Activated CD4-positive, alpha-beta T cell treated with anti-CD3 and anti-CD28 coated beads, Interleukin-2, amount 10 ng/mL, durations not matched to agents 24 days and 14 days (primary cell): ENCODE data around the gene FAM180A. TPM values are rescaled to one million over a fixed set of nuclear protein-coding genes. Genes with fewer than 3 reads are reported as not detected.

ENCODE experiments used
- DNase-seq: peaks from one replicate; pipeline ENCODE4 v3.0.0; 2022
- H3K27ac Mint-ChIP-seq: one replicate; pipeline ENCODE4 v1.8.0; 2022; ENCODE audit warnings: mild to moderate bottlenecking, mixed read lengths
- H3K27me3 Mint-ChIP-seq: one replicate; pipeline ENCODE4 v1.8.0; 2022; ENCODE audit warnings: mixed read lengths
- H3K36me3 Mint-ChIP-seq: one replicate; pipeline ENCODE4 v1.8.0; 2022; ENCODE audit warnings: low read depth, mild to moderate bottlenecking, mixed read lengths
- H3K4me1 Mint-ChIP-seq: one replicate; pipeline ENCODE4 v1.8.0; 2021; ENCODE audit warnings: mixed read lengths
- H3K4me3 Mint-ChIP-seq: one replicate; pipeline ENCODE4 v1.8.0; 2022; ENCODE audit warnings: mild to moderate bottlenecking, moderate library complexity, mixed read lengths
- H3K9me3 Mint-ChIP-seq: one replicate; pipeline ENCODE4 v1.8.0; 2021; ENCODE audit warnings: mixed read lengths
- intact Hi-C: fragments of 100-400 bp; cut with micrococcal nuclease; formaldehyde crosslinking; loops from one replicate; pipeline ENCODE4 v1.15.1; 2023
- total RNA-seq: library from RNA; stranded (reverse); gene quantifications from 2 replicates; pipeline ENCODE4 v1.2.3, GENCODE V29; 2022

The FAM180A gene
- total RNA-seq, 1 donor from 2014 or later = not detected

DNA sequence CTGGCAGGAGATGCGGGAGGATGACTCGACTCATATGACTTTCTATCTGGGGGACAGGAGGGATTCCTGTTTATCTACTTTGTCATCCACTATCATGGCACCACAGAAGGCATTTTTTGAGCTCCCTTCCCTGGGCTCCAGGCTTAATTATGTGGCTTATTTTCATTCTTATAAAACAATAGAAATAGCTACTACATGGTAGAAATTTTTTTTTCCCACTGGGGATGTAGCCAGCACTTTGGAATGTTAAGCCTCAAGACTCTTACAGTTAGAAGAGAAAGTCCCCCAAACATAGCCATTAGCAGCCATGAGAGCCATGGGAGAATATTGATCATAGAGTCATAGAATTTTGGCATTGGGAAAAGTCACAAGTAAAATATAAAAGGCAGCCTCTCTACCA is 14.6 kb upstream of the FAM180A start:
- no peaks in the 10 kb centered on the region for H3K36me3 Mint-ChIP-seq
- intact Hi-C loops = no loop called here
- H3K27ac Mint-ChIP-seq = no peak overlapping the region
- no peaks in the 10 kb centered on the region for H3K4me1 Mint-ChIP-seq
- H3K9me3 Mint-ChIP-seq = peaks cover 3% of the 10 kb centered on the region
- peaks cover 11% of the 10 kb centered on the region for H3K27me3 Mint-ChIP-seq
- H3K4me3 Mint-ChIP-seq = no peak overlapping the region
- DNase-seq = no peak

DNA sequence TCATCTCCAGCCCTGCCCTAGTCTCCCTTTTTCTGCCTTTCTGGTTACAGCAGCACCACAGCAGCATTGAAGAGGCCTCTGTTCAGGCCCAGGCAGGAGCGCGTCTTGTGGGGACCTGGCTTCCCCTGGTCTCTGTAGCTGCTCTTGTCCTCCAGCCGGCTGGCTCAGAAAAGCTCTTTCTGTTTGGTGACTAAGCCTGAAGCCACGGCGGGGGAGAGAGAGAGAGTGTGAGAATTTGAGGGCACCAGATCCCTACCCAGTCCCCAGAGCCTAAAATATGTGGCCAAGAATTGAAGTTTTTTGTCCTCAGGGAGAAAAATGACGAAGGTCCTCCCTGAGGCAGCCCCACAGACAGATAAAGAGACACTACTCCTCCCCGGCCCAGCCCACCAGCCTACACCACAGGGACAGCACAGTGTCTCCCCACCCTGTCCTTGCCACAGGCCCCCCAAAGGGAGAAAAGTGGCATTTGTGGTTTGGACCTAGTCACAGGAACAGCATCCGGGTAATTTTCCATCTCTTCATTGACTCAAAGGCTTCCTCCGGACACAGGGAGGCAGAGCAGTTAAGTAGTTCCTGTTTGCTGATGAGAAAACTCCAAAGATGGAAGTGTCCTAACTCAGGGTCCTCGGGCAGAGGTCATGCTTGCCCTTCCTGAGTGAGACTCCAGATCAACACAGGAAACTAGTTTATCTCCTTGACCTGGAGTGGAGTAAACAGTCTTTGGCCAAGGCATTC is 13.3 kb upstream of the FAM180A start:
- DNase-seq = no peak
- no peaks in the 10 kb centered on the region for H3K4me1 Mint-ChIP-seq
- peaks cover 17% of the 10 kb centered on the region for H3K27me3 Mint-ChIP-seq
- no peaks in the 10 kb centered on the region for H3K36me3 Mint-ChIP-seq
- no peak overlapping the region for H3K27ac Mint-ChIP-seq
- peaks cover 3% of the 10 kb centered on the region for H3K9me3 Mint-ChIP-seq
- H3K4me3 Mint-ChIP-seq = no peak overlapping the region
- intact Hi-C loops = no loop called here

- Mint-ChIP-seq H3K4me1 (no peaks in the 10 kb centered on the region), H3K4me3 (no peak overlapping the region), H3K9me3 (peaks cover 3% of the 10 kb centered on the region), H3K36me3 (no peaks in the 10 kb centered on the region), H3K27ac (no peak overlapping the region), H3K27me3 (peaks cover 18% of the 10 kb centered on the region)
- no peak for DNase-seq
- intact Hi-C loops = no loop called here
Measured at GRCh38 chr7:135759532-135759931, 10.9 kb upstream of the FAM180A start.

- Mint-ChIP-seq H3K36me3 (no peaks in the 10 kb centered on the region), H3K9me3 (peaks cover 3% of the 10 kb centered on the region), H3K27me3 (peaks cover 18% of the 10 kb centered on the region), H3K4me3 (no peak overlapping the region), H3K27ac (no peak overlapping the region), H3K4me1 (no peaks in the 10 kb centered on the region)
- no peak for DNase-seq
- intact Hi-C loops = no loop called here
Measured at GRCh38 chr7:135758531-135758932, 9.9 kb upstream of the FAM180A start.

- H3K36me3 Mint-ChIP-seq = no peaks in the 10 kb centered on the region
- intact Hi-C loops = no loop called here
- no peaks in the 10 kb centered on the region for H3K4me1 Mint-ChIP-seq
- H3K27ac Mint-ChIP-seq = no peak overlapping the region
- H3K4me3 Mint-ChIP-seq = no peak overlapping the region
- DNase-seq = no peak
- peaks cover 18% of the 10 kb centered on the region for H3K27me3 Mint-ChIP-seq
- peaks cover 3% of the 10 kb centered on the region for H3K9me3 Mint-ChIP-seq
Measured at GRCh38 chr7:135757719-135758411, 9.3 kb upstream of the FAM180A start.

DNA sequence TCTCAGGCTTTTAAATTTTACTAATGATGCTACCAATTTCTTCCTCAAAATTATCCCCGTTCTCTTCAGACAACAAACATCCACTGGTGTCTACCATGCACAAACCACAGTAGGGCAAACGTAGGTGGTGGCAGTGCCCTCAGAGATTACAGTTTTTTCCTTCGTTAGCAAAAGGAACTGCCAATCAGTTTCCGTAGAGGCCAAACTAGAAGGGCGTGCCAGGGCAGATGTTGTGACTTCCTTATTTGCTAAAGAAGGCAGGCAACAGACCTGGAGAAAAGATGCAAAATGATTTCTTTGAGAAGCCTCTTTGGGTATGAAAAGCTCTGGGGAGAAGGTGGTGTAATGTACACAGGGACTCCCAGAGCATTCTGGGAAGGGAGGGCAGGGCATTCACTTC is 7.6 kb upstream of the FAM180A start:
- Mint-ChIP-seq H3K9me3 (no peaks in the 10 kb centered on the region), H3K4me3 (no peak overlapping the region), H3K27me3 (peaks cover 18% of the 10 kb centered on the region), H3K36me3 (no peaks in the 10 kb centered on the region), H3K27ac (no peak overlapping the region), H3K4me1 (no peaks in the 10 kb centered on the region)
- intact Hi-C loops = no loop called here
- DNase-seq = no peak

GRCh38 chr7:135755351-135755753 is 6.7 kb upstream of the FAM180A start:
- H3K27ac Mint-ChIP-seq = no peak overlapping the region

GRCh38 chr7:135753616-135754413 is 5.2 kb upstream of the FAM180A start:
- Mint-ChIP-seq H3K4me1 (no peaks in the 10 kb centered on the region), H3K27me3 (peaks cover 14% of the 10 kb centered on the region), H3K9me3 (no peaks in the 10 kb centered on the region), H3K4me3 (no peak overlapping the region), H3K36me3 (no peaks in the 10 kb centered on the region), H3K27ac (no peak overlapping the region)
- no peak for DNase-seq
- intact Hi-C loops = no loop called here

More at GRCh38 chr7:135755351-135755753, 6.7 kb upstream of the FAM180A start:
- no peaks in the 10 kb centered on the region for H3K36me3 Mint-ChIP-seq
- H3K4me3 Mint-ChIP-seq = no peak overlapping the region
- no peak for DNase-seq
- H3K9me3 Mint-ChIP-seq = no peaks in the 10 kb centered on the region
- peaks cover 18% of the 10 kb centered on the region for H3K27me3 Mint-ChIP-seq
- no peaks in the 10 kb centered on the region for H3K4me1 Mint-ChIP-seq
- intact Hi-C loops = no loop called here

- Mint-ChIP-seq H3K27me3 (no peaks in the 10 kb centered on the region), H3K4me1 (no peaks in the 10 kb centered on the region), H3K9me3 (no peaks in the 10 kb centered on the region), H3K36me3 (no peaks in the 10 kb centered on the region), H3K27ac (no peak overlapping the region), H3K4me3 (no peak overlapping the region)
- intact Hi-C loops = no loop called here
- no peak for DNase-seq
Measured at GRCh38 chr7:135747366-135747765, 1.2 kb downstream of the FAM180A start.

DNA sequence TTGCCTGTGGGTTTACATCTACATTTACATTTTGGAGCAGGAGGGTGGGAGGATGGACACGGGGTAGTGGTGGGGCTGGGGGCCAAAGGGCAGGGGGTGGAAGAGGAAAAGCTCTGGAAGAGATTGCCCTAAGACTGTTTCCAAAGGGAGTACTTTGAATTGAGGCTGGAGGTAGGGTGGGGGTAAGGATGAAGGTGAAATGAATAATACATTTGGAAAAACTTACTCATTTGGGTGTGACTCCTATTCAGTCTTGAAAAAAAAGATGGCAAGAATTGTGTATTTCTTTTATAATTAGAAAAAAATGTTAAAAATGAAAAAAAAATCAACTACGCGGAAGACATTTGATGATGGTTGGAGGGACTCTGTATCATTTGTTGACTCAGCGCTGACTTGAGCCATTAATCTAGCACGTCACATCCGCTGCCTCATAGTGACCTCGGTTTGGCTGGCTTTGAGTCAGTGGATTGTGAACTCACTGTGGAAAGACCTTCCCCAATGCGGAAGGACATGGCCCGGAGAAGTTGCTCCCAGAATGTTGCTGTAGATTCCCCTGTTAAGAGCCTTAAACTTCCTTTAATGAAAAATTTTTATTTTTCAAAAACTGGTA is 2.8 kb downstream of the FAM180A start:
- DNase-seq = no peak
- intact Hi-C loops = no loop called here
- no peaks in the 10 kb centered on the region for H3K9me3 Mint-ChIP-seq
- no peaks in the 10 kb centered on the region for H3K4me1 Mint-ChIP-seq
- no peak overlapping the region for H3K27ac Mint-ChIP-seq
- H3K4me3 Mint-ChIP-seq = no peak overlapping the region
- no peaks in the 10 kb centered on the region for H3K27me3 Mint-ChIP-seq
- no peaks in the 10 kb centered on the region for H3K36me3 Mint-ChIP-seq

DNA sequence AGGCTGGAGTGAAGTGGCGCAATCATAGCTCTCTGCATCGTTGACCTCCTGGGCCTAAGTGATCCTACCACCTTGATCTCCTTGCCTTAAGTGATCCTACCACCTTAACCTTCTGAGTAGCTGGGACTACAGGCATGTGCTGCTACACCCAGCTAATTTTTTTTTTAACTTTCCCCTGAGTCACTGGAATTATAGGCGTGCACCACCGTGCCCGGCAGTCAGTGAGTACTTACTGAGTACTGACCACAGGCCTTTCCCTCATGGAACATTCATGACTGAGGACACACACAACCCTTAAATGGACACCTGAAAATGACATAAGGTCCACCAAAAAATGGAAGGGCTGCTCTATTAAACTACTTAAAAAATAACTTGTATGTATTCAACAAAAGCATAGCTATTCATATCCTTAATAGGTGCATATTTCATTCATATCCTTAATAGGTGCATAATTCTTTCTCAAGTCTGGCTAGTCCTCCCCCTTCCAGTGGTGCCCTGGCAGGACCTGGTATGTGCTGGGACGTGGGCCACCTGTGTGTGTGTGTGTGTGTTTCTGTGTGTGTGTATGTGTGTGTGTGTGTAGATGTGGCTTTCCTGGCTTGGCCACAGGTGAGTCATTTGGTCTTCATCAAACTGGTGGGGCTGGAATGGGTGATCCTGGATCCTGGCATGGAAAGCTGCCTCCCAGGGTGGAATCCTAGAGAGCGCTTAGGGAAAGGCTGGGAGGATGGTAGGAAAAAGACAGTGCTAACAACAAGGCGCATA is 3.5 kb downstream of the FAM180A start:
- DNase-seq = no peak
- no peak overlapping the region for H3K4me3 Mint-ChIP-seq
- no peaks in the 10 kb centered on the region for H3K4me1 Mint-ChIP-seq
- no peaks in the 10 kb centered on the region for H3K27me3 Mint-ChIP-seq
- no peaks in the 10 kb centered on the region for H3K36me3 Mint-ChIP-seq
- no peaks in the 10 kb centered on the region for H3K9me3 Mint-ChIP-seq
- no peak overlapping the region for H3K27ac Mint-ChIP-seq
- intact Hi-C loops = no loop called here

GRCh38 chr7:135743907-135744731 is 4.5 kb downstream of the FAM180A start:
- H3K36me3 Mint-ChIP-seq = no peaks in the 10 kb centered on the region
- no peaks in the 10 kb centered on the region for H3K9me3 Mint-ChIP-seq
- no peak for DNase-seq
- intact Hi-C loops = no loop called here
- no peak overlapping the region for H3K4me3 Mint-ChIP-seq
- no peak overlapping the region for H3K27ac Mint-ChIP-seq
- no peaks in the 10 kb centered on the region for H3K4me1 Mint-ChIP-seq
- H3K27me3 Mint-ChIP-seq = no peaks in the 10 kb centered on the region

GRCh38 chr7:135742371-135742770 is 6.2 kb downstream of the FAM180A start:
- H3K36me3 Mint-ChIP-seq = no peaks in the 10 kb centered on the region
- no peak for DNase-seq
- no peaks in the 10 kb centered on the region for H3K4me1 Mint-ChIP-seq
- H3K27me3 Mint-ChIP-seq = no peaks in the 10 kb centered on the region
- no peaks in the 10 kb centered on the region for H3K9me3 Mint-ChIP-seq
- no peak overlapping the region for H3K4me3 Mint-ChIP-seq
- H3K27ac Mint-ChIP-seq = no peak overlapping the region
- intact Hi-C loops = no loop called here
